ACHN (cell line): ENCODE data around the gene CHMP6.
"Not testable (repeated sequence)": the region's sequence is repeated elsewhere in the genome, so short reads cannot be mapped to it uniquely, and the experiment has no call there.

Experiments used
- DNase-seq: peaks from one replicate; pipeline ENCODE4 v3.0.0-alpha.2; 2015
- in situ Hi-C: cut with HindIII; loops from 2 replicates; pipeline ENCODE4 v1.10.0; 2017; ENCODE audit warnings: low sequenced_read_pairs, low pct_ligation_motif_present, low pct_unique_long_range_greater_than_20kb

Gene CHMP6

DNA sequence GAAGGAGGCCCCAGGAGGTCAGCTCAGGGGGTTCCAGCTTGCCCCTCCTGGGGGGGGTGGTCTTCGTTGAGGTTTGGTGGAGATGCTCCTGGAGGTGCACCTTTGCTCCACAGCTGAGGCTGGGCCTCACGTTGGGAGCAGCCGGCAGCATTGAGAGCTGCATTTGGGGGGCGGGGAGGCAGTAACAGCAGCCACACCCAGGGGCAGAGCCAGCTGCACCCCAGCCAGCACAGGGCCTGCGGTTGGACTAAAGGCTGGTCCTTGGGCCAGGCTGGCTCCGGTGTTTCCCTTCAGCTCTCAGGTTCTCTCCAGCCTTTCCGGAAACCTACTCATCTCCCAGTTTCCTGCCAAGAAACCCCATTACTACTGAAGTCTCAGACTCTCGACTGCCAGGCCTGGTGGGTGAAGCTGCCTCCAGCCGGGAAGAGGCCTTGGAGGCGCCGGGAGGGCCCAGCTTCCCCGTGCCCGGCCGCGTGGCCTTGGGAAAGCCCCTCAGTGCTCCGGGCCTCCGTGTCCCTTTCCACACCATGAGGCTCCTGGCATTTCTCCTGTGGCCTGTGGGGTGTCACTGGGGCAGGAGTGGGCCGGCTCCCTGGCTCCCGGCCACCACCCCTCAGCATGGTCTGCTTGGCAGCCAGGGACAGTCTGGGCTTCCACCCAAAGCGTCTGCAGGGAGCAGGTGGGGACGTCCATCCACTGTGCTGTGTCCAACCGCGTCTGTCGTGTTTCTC is 29.3 kb downstream of the CHMP6 start:
- in situ Hi-C loops, result loop anchor here (25.0 kb wide), 1 partner anchor 91 kb away; no protein-coding TSS in a partner anchor
- no peak for DNase-seq

DNA sequence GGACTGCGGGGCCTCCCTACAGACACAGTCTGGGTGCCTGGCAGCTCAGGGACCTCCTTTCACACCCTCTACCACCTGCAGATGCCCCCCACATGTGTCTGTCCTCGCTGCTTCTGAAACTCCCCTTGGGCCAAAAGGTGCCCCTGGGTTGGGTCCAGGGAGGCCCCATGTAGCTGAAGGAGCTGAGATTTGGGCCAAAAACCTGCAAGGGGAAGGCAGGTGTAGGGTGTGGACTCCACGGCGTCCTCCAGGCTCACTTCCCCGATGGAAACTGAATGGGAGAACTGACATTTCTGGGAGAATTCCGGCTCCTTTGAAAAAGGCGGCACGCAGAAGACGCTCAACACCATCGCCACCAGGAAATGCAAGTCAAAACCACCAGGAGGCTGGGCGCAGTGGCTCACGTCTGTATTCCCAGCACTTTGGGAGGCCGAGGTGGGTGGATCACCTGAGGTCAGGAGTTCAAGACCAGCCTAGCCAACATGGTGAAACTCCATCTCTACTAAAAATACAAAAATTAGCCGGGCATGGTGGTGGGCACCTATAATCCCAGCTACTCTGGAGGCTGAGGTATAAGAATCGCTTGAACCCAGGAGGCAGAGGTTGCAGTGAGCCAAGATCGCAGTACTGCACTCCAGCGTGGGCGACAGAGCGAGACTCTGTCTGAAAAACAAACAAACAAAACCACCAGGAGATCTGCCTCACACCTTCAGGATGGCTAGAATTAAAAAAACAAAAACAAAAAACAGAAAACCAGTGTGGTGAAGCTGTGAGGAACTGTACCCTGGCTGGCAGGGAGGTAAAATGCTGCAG is 30.1 kb downstream of the CHMP6 start:
- in situ Hi-C loops, result loop anchor here (25.0 kb wide), 1 partner anchor 91 kb away; no protein-coding TSS in a partner anchor
- DNase-seq, result no peak

DNA sequence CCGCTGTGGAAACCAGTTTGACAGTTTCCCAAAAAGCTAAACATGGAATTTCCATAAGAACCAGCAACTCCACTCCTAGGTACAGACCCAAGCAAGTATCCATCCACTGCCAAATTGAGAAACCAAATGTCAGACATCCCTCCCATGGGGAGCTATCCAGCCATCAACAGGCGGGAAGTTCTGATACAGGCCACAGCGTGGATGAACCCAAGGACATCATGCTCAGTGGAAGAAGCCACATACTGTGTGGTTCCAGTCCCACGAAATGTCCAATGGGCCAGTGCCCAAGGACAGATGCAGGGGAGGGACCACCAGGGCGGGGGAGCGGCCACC is 30.7 kb downstream of the CHMP6 start:
- DNase-seq, result no peak
- in situ Hi-C loops, result loop anchor here (25.0 kb wide), 1 partner anchor 90 kb away; no protein-coding TSS in a partner anchor

DNA sequence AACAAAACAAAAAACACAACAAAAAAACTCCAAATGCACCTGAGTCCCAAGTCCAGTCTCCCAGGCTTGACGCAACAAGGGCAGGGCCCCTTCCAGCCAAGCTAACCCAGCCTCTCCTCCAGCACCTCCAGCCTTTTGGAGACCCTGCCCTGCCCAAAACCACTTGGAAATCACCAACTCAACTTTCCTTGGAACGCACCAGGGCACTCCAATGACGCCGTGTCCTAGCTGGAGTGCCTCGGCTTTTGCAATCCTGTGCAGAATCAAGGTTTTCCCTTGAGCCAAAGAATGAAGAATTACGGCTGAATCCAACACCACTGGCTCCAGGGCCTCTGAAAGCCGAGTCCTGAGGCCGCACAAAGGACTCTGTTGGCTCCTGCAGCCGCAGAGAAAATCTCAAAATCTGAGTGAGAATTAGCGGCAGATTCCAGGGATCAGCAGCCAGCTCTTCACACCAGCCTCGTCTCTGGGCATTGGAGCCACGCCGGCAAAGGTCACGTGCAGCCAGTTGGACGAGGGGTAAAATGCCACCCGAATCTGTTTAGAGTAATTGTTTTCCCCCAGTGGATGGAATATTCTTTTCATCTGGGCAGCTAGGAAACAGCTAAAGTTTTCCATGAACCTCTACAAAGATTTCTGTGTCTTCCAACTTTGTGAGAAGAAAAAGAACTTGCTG is 33.6 kb downstream of the CHMP6 start:
- in situ Hi-C loops, result no loop called here
- DNase-seq, result no peak

DNA sequence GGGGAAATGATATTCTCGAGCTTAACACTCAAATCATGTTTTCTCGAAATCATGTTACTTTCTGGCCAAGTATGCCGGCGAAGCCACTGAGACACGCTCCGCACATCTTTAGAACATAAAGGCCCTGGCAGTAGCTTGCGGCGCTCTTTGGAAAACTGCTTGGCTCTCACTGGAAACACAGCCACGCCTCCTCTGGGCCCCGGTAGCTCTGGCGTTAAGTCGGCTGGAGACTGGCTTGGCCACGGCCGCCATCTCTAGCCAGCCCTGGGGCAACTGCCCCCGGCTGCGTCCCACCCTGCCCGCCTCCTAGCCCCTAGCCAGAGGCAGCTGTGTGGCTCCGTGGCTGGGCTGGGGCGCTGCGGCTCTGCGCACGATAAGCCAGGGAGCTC is 34.1 kb downstream of the CHMP6 start:
- in situ Hi-C loops, result no loop called here
- DNase-seq, result no peak

DNA sequence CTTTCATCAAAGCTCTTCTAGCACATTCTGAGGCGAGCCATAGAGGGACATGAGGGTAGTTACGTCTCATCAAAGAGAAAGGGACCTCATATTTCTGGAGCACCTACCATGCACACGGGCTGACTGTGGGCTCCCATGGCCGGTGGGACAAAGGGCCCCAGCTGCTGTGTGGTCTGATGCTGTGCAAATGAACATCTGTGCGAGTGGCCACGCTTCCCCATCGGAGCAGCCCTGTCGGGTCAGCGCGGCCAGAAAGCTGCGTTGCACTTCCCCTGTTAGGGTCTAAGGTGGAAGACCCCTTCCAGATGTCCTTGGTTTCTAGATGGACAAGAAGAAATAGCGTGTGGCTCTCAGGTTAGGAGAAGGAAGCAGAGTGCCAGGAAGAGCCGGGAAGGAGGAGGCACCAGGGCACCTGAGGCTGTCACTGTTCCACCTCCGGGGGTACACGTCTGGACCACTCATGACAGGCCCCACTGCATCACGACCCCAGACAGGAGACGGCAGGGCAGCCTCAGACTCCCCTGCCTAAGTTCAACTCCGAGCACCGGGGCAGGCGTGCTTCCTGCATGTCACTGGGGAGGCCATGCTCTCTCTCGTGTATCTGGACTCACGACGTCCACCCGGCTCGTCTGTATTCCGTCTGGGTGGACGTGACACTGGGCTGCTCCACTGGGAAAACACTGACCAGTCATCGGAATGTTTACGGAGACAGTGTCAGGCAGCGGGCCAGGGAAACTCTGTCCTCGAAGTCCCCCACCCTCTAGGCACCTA is 34.8 kb downstream of the CHMP6 start:
- no peak for DNase-seq
- in situ Hi-C loops, result no loop called here

DNA sequence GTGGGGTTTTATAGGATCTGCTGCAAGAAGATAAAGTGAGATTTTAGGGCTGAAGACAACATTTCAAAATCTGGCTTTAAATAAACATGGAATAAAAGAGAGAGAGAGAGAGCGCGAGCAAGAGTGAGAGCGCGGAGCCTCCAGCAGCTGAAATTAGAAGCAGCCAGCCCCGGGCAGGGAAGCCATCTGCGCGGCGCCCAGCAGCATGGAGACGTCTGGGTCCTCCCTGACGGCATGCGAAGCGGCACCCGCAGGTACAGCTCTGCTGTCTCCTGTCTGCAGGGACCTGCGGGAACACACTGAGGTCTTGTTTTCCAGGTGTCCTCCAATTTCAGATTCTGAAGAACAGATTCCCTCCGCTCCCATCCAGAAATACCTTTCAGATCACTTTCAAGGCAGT is 35.4 kb downstream of the CHMP6 start:
- in situ Hi-C loops, result no loop called here
- DNase-seq, result no peak

DNA sequence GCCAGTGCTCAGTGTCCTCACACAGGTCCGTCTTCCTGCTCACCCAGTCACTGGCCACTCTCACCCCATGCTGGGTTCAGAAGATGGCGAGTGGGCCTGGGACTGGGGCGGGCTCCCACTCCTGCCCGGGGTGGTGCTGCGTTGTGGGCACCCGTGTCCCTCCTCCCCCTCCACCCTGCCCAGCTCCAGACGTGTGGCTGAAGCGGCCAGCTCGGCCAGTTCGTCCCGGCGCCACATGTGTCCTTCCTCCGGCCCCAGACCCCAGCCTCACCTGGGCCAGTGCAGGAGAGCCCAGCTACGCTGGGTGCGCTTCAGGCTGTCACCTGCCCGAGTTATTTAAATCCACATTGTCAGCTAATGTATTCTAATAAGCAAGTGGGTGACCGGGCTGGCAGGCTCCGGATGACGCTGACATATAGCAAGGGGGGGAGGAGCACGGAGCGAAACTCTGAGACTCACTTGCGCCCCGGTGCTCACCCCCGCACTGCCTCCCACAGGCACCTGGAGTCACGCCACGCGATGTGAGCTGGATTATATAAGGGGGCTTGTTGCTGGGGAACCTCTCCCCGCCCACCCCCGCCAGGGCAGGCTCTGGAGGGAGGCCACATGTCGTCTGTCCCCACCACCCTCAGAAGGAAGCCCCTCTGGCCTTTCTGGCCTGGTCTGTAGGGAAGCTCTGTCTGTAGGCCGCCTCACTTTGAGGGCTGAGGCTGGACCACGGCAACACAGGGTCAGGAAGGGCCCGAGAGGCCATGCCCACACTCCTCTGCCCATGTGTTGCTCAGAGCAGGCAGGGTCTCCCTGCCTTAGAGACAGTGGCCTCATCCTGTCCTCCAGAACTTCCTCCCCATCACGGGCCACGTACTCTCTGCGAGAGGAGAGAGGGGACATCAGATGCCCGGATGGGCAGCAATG is 36.2 kb downstream of the CHMP6 start:
- no peak for DNase-seq
- in situ Hi-C loops, result no loop called here

DNA sequence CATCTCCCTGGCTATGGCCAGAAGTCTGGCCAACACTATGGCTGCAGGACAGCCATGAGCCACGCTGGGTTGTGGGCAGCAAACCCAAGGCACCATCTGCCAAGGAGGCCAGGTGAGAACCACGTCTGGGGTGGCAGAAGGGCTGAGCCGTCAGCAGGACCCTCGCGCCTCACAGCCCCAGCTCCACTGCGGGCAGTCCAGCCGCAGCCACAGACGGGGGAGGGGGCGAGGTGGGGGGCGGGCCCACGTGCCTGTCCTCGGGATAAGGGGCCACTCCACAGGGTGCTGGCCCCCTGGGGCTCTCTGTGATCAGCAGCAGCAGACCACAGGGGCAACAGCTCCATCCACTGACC is 36.8 kb downstream of the CHMP6 start:
- DNase-seq, result no peak
- in situ Hi-C loops, result no loop called here

DNA sequence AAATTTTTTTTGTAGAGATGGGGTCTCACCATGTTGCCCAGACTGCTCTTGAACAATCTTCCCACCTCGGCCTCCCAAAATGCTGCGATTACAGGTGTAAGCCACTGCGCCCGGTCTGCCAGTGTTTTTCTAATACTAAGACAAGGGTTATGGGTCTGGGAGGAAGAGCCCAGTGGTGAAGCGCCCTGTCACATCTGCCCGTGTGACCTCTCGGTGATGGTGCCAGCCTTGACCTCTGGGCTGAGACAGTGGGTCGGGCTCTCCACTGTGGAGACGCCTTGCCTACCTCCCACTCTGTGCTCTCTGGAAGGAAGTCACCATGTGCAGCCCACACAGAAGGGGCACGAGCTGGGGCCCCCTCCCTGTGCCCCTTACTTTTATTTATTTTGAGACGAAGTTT is 38.2 kb downstream of the CHMP6 start:
- in situ Hi-C loops, result no loop called here
- DNase-seq, result no peak

DNA sequence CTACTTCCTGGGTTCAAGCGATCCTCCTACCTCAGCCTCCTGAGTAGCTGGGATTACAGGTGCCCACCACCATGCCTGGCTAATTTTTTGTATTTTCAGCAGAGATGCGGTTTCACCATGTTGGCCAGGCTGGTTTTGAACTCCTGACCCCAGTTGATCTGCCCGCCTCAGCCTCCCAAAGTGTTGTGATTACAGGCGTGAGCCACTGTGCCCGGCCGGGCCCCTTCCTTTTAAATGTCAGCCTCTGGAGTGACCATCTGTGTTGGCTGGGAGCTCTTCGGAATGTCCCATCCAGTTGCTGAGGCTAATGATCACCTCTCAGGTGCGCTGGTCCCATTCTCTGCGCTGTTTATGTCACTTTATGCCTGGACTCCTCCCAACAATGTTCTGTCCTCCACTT is 38.7 kb downstream of the CHMP6 start:
- in situ Hi-C loops, DNase-seq: not testable (repeated sequence)

DNA sequence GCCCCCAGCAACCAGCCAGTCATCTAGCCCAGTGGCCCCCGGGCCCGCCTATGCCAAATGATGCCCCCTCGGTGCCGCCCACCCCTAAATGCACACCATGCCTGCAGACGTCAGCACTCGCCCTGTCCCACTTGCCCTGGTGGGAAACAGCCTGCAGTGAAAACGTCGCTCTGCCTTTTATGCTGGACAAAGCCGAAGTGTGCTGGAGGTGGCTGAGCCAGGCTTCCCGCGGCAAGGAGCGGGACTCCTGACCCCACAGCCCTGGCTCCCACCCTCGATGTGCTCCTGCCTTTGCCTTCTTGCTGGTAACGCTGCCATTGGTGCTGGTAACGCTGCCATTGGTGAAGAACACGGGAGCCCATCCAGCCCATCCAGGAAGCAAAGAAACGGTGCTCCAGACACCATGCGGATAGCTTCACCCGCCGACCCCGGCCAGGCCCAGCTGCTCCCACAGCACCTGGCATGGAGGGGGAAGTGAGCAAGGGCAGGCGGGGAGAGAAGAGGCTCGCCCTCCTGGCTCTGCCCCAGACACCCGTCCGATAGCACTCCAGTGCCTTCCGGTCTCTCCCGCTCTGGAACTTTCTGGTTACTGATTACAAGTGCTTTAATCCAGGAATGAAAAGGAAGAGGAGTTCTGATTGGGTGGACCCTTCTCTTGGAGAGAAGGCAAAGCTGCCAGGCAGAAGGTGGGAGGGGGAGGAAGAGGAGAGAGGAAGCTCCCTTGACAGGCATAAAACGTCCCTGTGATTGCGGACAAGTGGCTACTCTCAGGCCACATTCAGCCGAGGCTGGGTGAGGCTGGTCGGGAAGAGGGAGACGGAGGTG is 39.3 kb downstream of the CHMP6 start:
- DNase-seq, result peak; percentile 93

DNA sequence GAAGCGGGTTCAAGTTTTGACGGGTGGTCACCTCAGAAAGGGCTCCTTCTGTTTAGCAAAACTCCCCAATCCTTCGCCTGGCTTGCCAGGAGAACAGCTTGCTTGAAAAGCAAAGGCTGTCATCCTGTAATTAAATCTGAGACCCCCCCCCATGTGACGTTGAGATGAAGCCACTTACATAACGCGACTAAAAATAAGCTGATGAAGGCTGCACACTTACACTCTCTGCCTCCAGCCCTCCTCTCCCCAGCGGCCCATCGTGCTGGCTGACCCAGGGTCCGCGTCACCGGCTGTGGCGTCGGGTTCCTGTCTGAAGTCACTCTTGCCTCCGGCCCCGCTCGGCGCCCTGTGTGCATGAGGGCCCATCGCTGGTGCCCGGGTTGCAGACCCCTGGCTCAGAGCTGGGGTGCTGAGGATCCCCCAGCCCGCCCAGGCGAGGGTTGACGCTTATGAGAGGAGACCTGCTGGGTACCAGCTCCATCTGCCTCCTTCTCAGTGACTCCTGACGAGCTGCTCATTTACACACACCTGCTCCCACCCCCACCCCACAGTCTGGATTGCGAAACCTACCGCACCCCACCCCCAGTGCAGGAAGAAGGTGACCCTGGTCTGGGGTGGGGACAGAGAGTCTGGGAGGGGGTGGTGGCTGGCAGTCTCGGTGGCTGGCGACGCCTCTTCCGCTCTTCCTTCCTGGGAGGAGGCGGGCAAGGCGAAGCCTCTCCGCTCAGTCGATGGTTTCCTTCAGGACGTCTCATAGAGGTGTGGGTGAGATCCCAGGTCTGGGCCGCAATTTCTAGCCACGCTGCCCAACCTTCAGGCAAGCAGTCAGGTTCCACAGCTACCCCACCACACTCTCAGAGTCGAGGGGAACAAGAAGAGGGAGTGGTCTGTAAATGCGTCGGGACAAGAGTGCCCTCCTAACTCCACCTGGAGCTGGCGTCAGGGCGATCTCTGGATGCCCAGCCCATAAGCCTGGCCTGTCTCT is 40.2 kb downstream of the CHMP6 start:
- no peak for DNase-seq
- in situ Hi-C loops, result no loop called here

More for the DNA sequence above, 39.3 kb downstream of the CHMP6 start:
- in situ Hi-C loops, result no loop called here

DNA sequence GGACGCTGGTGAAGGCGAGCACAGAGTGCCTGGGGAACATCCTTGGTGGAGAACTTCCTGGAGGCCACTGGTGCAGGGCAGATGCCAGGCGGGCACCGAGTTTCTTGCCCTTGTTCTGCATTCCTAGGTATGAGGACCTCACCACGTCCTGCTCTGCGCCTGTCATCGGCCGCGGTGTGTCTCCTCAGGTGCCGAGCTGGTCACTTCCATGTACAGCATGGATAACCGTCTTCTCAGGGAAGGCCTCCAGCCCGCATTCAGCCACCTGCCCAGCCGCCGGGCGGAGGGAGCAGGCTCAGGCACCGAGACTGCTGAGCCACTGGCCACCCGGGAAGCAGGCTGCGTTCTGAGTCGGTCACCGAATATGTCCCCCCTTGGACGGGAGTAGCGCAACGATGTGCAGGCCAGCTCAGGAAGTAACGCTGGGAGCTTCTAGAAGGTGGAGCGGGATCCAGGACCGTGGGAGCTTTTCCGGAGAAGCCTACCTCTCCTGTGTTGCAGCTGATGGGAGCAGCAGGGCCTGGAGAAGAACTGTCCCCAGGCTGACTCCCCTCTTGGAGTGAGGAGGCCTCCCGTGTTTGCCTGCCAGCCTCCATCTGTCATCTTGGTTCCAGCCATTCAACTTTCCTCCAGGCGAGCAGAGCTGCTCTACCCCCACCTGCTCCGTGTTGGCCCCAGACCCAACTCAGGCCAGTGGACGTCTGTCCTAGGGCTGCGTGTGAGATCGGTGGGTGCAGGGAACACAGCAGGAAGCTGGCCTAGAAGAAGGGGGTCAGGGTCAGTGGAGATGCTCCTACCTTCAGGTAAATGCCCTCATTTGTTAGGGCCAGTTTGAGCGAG is 41.2 kb downstream of the CHMP6 start:
- no peak for DNase-seq
- in situ Hi-C loops, result no loop called here

DNA sequence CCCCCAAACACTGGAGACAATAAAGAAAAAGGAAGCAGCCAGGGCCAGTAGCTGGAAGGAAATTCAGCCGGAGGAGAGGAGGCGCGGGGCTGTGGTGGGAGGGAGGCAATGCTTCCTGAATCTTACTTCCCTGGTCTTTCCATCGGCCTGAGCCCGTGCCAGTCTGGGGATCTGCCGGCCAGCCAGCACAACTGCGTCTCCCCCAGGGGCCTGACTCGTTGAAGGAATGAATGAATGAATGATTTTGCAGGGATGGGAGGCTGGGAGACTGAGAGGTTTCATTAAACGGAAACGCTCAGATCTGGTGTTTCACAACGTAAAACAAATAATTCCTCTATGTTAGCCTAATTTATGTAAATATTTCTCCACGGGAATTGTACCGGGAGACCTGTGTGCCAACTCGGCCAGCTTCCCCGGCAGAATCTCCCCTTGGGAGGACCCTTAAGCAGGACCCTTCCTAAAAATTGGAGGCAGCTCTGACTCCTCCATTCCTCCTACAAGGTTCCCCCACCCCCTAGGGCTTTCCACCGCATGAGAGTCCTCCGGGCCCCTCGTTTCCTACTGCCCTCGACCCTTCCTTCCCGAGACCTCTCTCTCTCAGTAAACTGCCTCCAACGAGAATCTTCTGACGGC is 42.0 kb downstream of the CHMP6 start:
- in situ Hi-C loops, result no loop called here
- no peak for DNase-seq
